Endometrial microvascular endothelial cells (primary cell): ENCODE results near the gene TLX2. TPM values are rescaled to one million over a fixed set of nuclear protein-coding genes. Genes with fewer than 3 reads are reported as not detected.

Experiments
- in situ Hi-C: cut with HindIII; loops from 2 replicates; pipeline ENCODE4 v1.10.0; 2017; ENCODE audit warnings: low sequenced_read_pairs, low pct_unique_long_range_greater_than_20kb; ENCODE audit errors: inconsistent ontology term
- total RNA-seq: library from RNA; depleted of rRNA; stranded (reverse); fragments of >200 nt; gene quantifications from one replicate; pipeline ENCODE4 v1.2.3, GENCODE V29; 2015; ENCODE audit errors: inconsistent ontology term

TLX2 gene
- total RNA-seq, 1 donor from 2014 or later = not detected

- in situ Hi-C loops = no loop called here
Observed at GRCh38 chr2:74528600-74529356, 14.5 kb downstream of the TLX2 start.

GRCh38 chr2:74529357-74530238, 15.3 kb downstream of the TLX2 start, which contains the start of the genes AUP1 and HTRA2:
Gene AUP1, minus strand, starts transcription at chr2:74529706. Its CDS starts 77 bp downstream, at chr2:74529629.
Gene HTRA2, plus strand, starts transcription at chr2:74529933. Its CDS starts 74 bp downstream, at chr2:74530007.
- in situ Hi-C loops = no loop called here

GRCh38 chr2:74530239-74531187, 16.3 kb downstream of the TLX2 start:
- in situ Hi-C loops = no loop called here

GRCh38 chr2:74531666-74532065, 17.4 kb downstream of the TLX2 start:
- in situ Hi-C loops = no loop called here

GRCh38 chr2:74532222-74532621, 18.0 kb downstream of the TLX2 start:
- in situ Hi-C loops = no loop called here

- in situ Hi-C loops = no loop called here
Observed at GRCh38 chr2:74533464-74533863, 19.2 kb downstream of the TLX2 start.

- in situ Hi-C loops = no loop called here
Observed at GRCh38 chr2:74534411-74534810, 20.2 kb downstream of the TLX2 start.

- in situ Hi-C loops = no loop called here
Observed at GRCh38 chr2:74535440-74535965, 21.3 kb downstream of the TLX2 start.

GRCh38 chr2:74536166-74536950, 22.1 kb downstream of the TLX2 start:
- in situ Hi-C loops = no loop called here

- in situ Hi-C loops = no loop called here
Observed at GRCh38 chr2:74537140-74537539, 22.9 kb downstream of the TLX2 start.

- in situ Hi-C loops = no loop called here
Observed at GRCh38 chr2:74538881-74539339, 24.7 kb downstream of the TLX2 start.

- in situ Hi-C loops = no loop called here
Observed at GRCh38 chr2:74540291-74540690, 26.0 kb downstream of the TLX2 start.

GRCh38 chr2:74542978-74543377, 28.7 kb downstream of the TLX2 start:
- in situ Hi-C loops = no loop called here

GRCh38 chr2:74544634-74545033, 30.4 kb downstream of the TLX2 start:
- in situ Hi-C loops = no loop called here

GRCh38 chr2:74546004-74546403, 31.8 kb downstream of the TLX2 start:
- in situ Hi-C loops = no loop called here

- in situ Hi-C loops = no loop called here
Observed at GRCh38 chr2:74548285-74548899, 34.1 kb downstream of the TLX2 start.
